Measurements from ENCODE around the gene GATA3.
A peak's percentile ranks its signal among the peaks of the same experiment; 100 is the strongest.

DNA sequence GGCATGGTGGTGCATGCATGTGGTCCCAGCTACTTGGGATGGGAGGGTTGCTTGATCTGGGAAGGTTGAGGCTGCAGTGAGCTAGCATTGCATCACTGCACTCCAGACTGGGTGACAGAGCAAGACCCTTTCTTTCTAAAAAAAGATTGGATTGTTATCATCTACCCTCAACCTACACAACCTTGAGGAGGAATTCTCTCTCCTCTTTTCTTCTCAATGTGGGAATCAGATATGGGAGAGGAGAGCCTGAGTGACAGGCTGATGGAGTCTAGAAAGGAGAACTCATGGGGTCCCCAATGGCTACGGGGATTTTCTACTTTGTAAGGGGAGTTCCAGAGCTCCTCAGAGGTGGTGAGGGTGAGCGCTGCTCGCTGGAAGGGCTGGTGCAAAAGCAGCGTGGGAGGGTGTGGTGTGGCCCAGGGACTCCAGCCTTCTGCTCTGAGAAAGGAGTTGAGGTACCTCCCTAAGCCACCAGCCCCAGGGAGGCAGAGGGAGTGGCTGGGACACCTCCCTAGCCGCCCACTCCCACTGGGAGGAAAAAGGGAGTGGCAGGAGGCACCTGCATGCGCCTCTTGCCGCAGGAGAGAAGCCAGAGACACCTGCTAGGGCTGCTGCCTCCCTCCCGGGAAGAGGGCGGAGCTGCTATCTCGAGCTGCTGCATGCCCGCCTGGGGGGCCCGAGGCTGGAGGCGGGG lies 48.4 kb downstream of the GATA3 start:
- TF ChIP-seq SPI1 (IDR thresholded peaks at IDR 0.05; ENCODE audit: low read depth, low read length) = 0 out of 2 replicates have a peak, but pooled peaks have one; percentile 31
- no peak for TF ChIP-seq POLR2AphosphoS5 (IDR thresholded peaks at IDR 0.05; ENCODE audit: low read depth, low read length)
- TF ChIP-seq POLR2A (IDR thresholded peaks at IDR 0.05; ENCODE audit: low read depth, low read length) = no peak
- no peak for TF ChIP-seq TAF1 (IDR thresholded peaks at IDR 0.05; ENCODE audit: low read depth, low read length)

Data from GM12891 (cell line).